Measurements from ENCODE around the gene LRSAM1. TPM values are rescaled to one million over a fixed set of nuclear protein-coding genes. Genes with fewer than 3 reads are reported as not detected.
A peak's percentile ranks its signal among the peaks of the same experiment; 100 is the strongest.

Gene LRSAM1
- total and polyA plus RNA-seq, 9 of the 15 experiments (the other 6 are each of a cell fraction or from before 2014, with no cell fraction given) = 0.07 to 16.2 (median 4.7) TPM

DNA sequence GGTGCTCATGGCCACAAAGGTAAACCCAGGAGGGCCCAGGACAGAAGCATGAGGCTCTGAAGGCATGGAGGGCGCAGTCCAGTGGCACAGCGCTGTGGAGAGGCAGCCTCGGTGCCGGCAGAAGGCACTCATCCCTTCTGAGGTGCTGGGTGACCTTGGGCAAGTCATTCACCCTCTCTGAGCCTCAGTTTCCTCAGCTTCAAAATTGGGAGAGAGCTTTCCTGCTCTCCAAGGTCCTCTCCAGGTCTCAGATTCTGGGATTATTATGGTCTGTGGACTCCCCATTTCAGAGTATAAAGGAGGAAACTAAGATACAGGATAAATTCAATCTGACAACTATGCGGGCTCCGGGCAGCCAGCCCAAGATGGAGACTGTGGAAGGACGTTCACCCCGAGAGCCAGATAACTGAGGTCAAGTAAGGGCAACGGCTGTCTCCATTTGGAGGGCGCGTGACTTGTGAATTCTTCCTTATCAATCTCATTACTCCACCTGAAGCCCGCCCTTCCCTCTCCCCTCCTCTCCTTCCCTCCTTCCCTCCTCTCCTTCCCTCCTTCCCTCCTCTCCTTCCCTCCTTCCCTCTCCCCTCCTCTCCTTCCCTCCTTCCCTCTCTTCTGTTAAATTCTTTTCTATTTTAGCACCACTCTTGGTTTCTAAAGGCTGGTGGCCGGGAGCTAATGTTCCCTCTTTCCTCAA is 58.1 kb downstream of the LRSAM1 start (continued):
- TF ChIP-seq, protein P1, sequence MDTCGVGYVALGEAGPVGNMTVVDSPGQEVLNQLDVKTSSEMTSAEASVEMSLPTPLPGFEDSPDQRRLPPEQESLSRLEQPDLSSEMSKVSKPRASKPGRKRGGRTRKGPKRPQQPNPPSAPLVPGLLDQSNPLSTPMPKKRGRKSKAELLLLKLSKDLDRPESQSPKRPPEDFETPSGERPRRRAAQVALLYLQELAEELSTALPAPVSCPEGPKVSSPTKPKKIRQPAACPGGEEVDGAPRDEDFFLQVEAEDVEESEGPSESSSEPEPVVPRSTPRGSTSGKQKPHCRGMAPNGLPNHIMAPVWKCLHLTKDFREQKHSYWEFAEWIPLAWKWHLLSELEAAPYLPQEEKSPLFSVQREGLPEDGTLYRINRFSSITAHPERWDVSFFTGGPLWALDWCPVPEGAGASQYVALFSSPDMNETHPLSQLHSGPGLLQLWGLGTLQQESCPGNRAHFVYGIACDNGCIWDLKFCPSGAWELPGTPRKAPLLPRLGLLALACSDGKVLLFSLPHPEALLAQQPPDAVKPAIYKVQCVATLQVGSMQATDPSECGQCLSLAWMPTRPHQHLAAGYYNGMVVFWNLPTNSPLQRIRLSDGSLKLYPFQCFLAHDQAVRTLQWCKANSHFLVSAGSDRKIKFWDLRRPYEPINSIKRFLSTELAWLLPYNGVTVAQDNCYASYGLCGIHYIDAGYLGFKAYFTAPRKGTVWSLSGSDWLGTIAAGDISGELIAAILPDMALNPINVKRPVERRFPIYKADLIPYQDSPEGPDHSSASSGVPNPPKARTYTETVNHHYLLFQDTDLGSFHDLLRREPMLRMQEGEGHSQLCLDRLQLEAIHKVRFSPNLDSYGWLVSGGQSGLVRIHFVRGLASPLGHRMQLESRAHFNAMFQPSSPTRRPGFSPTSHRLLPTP (IDR thresholded peaks at IDR 0.05; ENCODE audit: borderline replicate concordance, extremely low read depth, insufficient read length) = no peak
- TF ChIP-seq ZNF384 (IDR thresholded peaks at IDR 0.05; ENCODE audit: low read depth, low read length) (no peak), TCF7L2 (IDR thresholded peaks at IDR 0.05; ENCODE audit: low read depth, low read length) (no peak), RAD21 (CRISPR knock-in tag; conservative IDR thresholded peaks at IDR 0.05 in 1 of 2, IDR thresholded peaks at IDR 0.05 in 1 of 2) (no peak), SRF (CRISPR knock-in tag; IDR thresholded peaks at IDR 0.05) (no peak), ZNF140 (CRISPR knock-in tag; IDR thresholded peaks at IDR 0.05) (no peak), TARDBP (IDR thresholded peaks at IDR 0.05) (no peak), BMI1 (IDR thresholded peaks at IDR 0.05; ENCODE audit: low read length) (no peak), CEBPG (CRISPR knock-in tag; IDR thresholded peaks at IDR 0.05) (no peak), CEBPG (tag; conservative IDR thresholded peaks at IDR 0.05 in 1 of 2, IDR thresholded peaks at IDR 0.05 in 1 of 2) (no peak), MEIS2 (IDR thresholded peaks at IDR 0.05; ENCODE audit: partially characterized antibody) (peak; percentile 26), NFE2L1 (tag; IDR thresholded peaks at IDR 0.05; ENCODE audit: borderline replicate concordance, low read depth) (no peak), ETV5 (CRISPR knock-in tag; IDR thresholded peaks at IDR 0.05; ENCODE audit: low read depth) (no peak), ZNF239 (CRISPR knock-in tag; IDR thresholded peaks at IDR 0.05) (peak; percentile 6; the same call in 1 of the 2 replicates), NBN (IDR thresholded peaks at IDR 0.05; ENCODE audit: low read depth) (peak; percentile 40; the same call in 1 of the 2 replicates), ZBED1 (IDR thresholded peaks at IDR 0.05) (no peak), ADNP (tag; IDR thresholded peaks at IDR 0.05) (peak; percentile 76), EP400 (IDR thresholded peaks at IDR 0.05) (0 out of 2 replicates have a peak, but pooled peaks have one; percentile 19), ZNF224 (CRISPR knock-in tag; IDR thresholded peaks at IDR 0.05) (no peak), SRSF3 (IDR thresholded peaks at IDR 0.05; ENCODE audit: insufficient read depth, low read length) (no peak), MTF1 (CRISPR knock-in tag; IDR thresholded peaks at IDR 0.05; ENCODE audit: borderline replicate concordance) (0 out of 2 replicates have a peak, but pooled peaks have one; percentile 26), FOXK2 (conservative IDR thresholded peaks at IDR 0.05 in 1 of 2, IDR thresholded peaks at IDR 0.05 in 1 of 2; ENCODE audit: low read depth in 2 of 2) (no peak), ATF4 (CRISPR knock-in tag; IDR thresholded peaks at IDR 0.05) (no peak), SOX6 (IDR thresholded peaks at IDR 0.05) (peak; percentile 67), ZNF146 (CRISPR knock-in tag; IDR thresholded peaks at IDR 0.05; ENCODE audit: unreplicated experiment) (no peak), TEAD1 (CRISPR knock-in tag; IDR thresholded peaks at IDR 0.05) (peak in 1 of 2 experiments; percentile 87; a peak in 2 of 4 replicates)

All from K562 (cell line).